GM18507 (cell line): Measurements from ENCODE around the gene GPR132.

ENCODE experiments used
- DNase-seq: peaks from one replicate; pipeline ENCODE4 v3.0.0; 2011; ENCODE audit warnings: low read depth; ENCODE audit not compliant: insufficient read length; ENCODE audit errors: extremely low spot score
- FAIRE-seq: peaks from 2 replicates; lab custom pipeline; 2011; peaks lifted over from hg19 to GRCh38; lab: Jason Lieb, UNC

GPR132 gene

GRCh38 chr14:105012171-105012985 is 52.9 kb downstream of the GPR132 start:
- FAIRE-seq = no peak
- no peak for DNase-seq

GRCh38 chr14:105011312-105011990 is 53.8 kb downstream of the GPR132 start:
- no peak for FAIRE-seq
- no peak for DNase-seq

GRCh38 chr14:105010891-105011291 is 54.3 kb downstream of the GPR132 start:
- FAIRE-seq (no peak), DNase-seq (no peak)

DNA sequence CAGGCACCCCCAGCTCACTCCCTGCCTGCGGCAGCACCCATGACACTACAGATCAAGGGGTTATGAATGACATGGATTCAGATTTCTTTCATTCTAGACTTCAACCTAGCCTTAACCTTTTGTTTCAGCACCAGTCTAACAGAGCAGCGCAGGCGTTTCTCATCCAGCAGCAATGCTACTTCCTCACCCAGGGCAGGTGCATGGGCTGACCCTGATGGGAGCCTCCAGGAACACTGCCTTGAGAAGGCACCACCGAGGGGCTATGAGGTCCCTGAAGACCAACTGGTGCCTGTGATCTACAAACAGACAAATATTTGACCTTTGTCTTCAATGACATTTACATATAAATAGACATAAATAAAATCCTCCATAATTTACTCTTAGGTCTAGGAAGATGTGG is 55.1 kb downstream of the GPR132 start:
- FAIRE-seq = no peak
- no peak for DNase-seq

DNA sequence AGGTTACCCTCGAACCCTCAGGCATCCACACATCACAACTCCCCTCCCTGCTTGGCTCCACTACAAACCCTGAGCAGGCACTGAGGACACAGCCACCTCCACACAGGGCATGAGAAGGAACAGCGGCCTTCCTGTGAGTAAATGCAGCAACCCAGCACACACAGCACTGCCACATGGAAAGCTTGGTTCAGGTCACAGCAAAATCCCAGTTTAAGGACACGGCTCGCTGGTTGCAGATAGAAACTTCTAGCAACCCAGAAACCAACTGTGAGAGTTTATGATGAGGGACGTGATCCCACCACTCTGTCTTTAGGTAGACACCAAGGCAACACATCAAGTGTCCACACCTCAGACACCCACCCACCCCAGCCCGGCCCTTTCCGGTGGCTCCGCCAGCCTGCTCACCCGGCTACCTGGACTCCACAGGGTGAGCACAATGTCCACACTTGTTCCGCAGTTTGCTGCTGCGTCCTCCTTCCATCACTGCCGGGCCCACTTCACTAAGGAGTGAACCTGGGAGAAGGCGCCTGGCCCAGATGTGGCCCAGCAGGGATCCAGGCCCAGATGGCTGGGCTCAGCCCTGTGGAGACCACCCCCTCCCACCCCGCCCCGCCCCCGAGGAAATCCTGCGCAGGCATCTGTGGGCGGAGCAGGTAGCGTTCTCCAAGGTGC is 57.5 kb downstream of the GPR132 start:
- FAIRE-seq = no peak
- DNase-seq = no peak

DNA sequence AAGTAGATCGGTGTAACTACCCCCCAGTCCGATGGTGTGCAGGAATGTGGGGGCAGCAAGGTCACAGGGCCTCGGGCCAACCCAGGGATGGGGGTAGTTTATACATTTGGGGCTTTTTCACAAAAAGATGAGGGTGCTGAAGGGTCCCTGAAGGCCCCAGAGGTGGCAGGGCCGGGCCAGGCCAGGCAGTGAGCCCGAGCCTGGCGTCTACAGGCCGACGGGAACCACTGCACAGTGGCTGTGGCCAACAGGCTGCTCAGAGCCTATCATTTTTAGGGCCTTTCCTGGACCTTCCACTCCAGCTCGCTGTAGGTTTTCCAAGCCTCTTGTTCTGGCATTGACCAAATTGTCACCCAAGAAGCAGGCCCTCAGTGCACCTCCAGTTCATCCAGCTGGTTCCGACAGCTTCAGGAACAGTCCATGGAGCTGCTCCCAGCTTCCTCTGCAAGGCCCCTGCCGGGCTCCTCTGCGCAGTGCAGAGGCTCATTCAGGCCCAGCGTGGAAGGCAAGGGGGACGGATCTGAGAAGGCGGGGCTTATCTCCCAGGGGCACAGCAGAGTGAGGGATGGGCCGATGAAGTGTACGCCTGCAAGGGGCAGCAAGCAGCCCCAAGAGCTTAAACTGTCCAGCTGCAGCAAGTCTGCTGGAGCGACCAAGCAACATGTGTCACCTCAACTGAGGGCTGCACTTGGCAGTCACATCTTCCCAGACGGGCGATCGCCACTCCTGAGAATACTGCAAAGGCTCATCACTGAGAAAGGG is 58.2 kb downstream of the GPR132 start:
- DNase-seq = no peak
- FAIRE-seq = no peak

DNA sequence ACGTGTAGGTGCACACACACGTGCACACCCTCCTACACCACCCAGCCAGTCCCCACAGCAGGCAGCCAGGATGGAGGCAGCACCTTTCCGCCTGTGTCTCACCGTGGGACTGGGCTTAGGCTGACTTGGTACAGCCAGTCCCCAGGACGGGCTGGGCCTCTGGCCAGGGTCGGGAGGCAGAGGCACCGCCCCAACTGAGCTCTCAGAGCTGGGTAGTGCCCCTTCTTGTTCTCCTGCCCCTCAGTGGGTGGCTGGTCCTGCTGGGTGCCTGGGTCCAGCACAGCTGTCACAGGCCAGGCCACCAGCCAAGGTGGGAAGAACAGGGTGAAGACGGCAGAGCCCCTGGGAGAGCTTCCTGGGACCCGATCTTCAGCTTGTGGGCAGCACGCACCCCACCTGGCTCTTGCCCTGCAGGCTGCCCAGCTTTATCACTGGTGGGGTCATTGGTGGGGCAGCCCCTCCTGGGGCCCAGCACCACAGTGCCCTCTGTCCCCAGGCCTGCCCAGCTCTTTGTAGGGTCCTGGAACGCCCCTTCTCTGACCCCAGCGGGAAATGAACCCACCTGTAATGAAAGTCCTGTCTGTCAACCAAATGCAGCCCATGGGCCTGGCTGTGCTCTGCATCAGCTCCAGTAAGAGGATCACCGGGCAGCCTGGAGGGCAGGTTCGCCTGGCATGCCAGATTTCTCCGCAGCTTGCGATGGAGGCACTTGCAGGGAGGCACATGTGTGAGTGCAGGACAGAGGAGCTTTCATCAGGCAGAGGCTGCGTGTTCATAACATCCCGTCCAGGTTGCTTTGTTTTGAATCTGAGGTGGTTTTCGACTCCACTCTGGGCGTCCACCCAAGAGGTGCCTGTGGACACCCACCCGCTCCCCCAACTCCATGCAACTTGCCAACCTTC is 59.0 kb downstream of the GPR132 start:
- DNase-seq = no peak
- FAIRE-seq = no peak

GRCh38 chr14:105005329-105005928 is 59.8 kb downstream of the GPR132 start:
- DNase-seq (no peak), FAIRE-seq (no peak)
